ENCODE measurements around the gene GNPTG.

Gene GNPTG

DNA sequence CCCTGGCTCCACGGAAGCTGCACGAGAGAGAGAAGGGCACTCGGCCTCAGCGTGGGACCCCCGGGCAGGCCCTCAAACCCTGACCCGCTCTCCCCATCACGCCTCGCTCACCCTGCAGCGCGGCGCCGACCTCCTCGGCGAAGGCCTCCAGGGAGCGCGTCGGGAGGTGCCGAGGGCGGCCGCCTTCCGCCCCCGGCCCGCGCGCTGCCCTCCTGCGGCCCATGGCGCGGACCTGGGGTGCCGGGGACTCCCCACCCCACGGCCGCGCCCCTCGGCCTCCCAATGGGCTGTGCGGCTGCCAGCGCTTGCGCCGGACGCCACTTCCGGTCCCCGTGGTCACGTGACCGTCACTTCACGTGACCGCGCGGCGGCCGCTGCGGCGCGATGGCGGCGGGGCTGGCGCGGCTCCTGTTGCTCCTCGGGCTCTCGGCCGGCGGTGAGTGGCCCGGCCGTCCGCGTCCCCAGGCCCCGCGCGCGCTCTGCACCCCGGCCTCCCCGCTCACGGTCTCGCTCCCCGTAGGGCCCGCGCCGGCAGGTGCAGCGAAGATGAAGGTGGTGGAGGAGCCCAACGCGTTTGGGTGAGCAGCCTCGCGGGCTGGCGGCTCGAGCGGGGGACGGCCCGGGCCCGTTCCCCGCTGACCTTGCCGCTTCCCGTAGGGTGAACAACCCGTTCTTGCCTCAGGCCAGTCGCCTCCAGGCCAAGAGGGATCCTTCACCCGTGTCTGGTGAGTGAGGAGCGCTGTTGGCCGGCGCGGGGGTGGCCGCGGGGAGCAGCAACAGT, at the start of gene GNPTG, which contains the start of gene TSR3:
Gene GNPTG, plus strand, starts transcription at position 350 of the 781 bp plus-strand sequence. Its CDS starts 35 bp downstream, at position 385.
Gene TSR3, minus strand, starts transcription at position 297 of the 781 bp plus-strand sequence. Its CDS starts 74 bp downstream, at position 223.
- peak; percentile 83 for DNase-seq (ENCODE audit: low read depth)

DNA sequence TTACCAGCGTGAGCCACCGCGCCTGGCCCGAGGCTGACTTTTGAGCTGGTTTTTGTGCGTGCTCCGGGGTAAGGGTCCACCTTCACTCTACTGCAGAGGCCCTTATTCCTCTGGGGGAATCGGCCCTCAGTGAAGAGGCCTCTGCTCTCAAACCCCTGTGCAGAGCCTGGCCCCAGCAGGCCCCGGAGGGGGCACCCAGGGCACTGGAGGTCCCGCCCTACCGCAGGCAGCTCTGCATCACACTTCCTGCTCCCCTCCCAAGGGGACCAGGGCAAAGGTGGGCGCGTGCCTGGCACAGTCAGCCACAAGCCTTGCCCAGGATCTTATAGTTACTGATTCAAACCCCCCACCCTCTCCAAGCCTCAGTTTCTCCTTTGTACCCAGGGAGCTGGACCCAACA, 45.9 kb upstream of the GNPTG start:
- DNase-seq (ENCODE audit: low read depth), result no peak

DNA sequence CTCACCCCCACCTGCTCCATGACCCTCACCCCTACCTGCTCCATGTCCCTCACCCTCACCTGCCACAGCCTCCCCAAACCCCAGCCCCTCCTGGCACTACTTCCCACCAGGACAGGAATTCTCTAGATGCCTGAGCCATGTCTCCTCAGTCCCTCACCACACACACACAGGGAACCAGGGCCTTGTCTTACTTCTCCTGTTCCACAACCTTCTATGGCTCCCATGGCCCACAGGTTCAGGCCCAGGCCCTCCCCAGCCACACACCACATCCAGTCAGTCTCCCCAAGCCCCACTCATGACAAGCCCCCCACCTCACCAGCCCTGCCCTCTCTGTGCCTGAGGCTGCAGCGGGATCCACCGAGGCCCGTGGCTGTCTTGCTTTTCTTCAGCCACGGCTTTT, 45.4 kb upstream of the GNPTG start:
- no peak for DNase-seq (ENCODE audit: low read depth)

DNA sequence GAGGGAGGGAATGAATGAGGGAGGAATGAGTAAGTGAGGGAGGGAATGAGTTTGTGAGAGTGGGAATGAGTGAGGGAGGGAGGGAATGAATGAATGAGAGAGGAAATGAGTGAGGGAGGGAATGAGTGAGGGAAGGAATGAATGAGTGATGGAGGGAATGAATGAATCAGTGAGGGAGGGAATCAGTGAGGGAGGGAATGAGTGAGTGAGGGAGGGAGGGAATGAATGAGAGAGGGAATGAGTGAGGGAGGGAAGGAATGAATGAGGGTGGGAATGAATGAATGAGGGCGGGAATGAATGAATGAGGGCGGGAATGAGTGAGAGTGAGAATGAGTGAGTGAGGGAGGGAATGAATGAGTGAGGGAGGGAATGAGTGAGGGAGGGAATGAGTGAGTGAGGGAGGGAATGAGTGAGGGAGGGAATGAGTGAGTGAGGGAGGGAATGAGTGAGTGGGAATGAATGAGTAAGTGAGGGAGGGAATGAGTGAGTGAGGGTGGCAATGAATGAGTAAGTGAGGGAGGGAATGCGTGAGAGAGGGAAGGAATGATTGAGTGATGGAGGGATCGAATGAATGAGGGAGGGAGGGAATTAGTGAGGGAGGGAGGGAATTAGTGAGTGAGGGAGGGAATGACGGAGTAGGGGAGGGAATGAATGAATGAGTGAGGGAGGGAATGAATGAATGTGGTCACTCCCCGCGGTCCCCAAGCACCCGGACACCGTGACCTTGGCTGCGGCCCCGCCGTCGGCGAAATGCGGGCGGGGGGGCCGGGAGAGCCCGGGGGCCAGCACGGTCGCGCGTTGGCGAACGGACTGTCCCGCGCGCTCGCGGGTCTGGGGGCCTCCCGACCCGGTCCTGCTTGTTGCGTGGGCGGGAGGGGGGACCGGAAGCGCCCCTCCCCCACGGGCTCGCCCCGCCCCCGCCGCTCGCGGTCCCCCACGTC, 43.4 kb upstream of the GNPTG start:
- DNase-seq (ENCODE audit: low read depth), result no peak

DNA sequence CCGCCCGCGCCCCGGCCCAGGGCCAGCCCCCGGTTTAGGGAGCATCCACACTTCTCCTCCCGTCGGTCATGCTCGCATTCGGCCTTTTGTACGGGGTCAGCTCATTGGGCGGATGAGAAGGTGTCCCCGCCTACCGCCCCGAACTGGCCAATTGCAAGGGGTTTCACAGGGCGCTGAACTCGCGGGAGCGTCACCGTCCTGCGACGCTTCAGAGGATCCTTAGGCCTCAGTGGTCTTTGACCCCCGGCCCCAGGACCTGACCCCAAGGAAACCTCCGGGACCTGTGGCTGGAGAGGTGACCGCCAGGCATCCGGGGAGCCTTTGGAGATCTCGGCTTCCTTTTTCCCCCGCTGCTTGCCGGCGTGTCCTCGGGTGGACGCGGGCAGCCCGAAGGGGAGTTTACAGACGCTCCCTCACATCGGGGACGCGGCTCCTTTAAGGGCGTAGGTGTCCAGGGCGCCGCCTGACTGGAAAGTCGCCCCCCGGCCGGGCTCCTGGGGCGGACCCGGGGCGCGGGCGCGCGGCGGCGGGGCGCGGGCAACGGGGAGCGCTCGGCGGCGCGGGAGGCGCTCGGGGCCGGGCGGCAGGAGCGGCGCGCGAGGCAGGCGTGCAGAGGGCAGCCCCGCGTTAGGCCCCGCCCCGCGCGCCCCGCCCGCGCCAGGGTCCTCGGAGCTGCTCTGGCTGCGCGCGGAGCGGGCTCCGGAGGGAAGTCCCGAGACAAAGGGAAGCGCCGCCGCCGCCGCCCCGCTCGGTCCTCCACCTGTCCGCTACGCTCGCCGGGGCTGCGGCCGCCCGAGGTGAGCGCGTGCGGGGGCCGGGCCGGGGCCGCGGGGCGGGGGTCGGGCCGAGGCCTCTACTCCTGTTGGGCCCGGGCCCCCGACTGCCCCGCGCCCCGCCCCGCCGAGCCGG, 42.5 kb upstream of the GNPTG start, which contains the start of gene UBE2I:
Gene UBE2I, plus strand, starts transcription at position 660 of the 909 bp plus-strand sequence. CDS start 4,395 bp downstream, outside the sequence.
- peak; percentile 92 for DNase-seq (ENCODE audit: low read depth)

DNA sequence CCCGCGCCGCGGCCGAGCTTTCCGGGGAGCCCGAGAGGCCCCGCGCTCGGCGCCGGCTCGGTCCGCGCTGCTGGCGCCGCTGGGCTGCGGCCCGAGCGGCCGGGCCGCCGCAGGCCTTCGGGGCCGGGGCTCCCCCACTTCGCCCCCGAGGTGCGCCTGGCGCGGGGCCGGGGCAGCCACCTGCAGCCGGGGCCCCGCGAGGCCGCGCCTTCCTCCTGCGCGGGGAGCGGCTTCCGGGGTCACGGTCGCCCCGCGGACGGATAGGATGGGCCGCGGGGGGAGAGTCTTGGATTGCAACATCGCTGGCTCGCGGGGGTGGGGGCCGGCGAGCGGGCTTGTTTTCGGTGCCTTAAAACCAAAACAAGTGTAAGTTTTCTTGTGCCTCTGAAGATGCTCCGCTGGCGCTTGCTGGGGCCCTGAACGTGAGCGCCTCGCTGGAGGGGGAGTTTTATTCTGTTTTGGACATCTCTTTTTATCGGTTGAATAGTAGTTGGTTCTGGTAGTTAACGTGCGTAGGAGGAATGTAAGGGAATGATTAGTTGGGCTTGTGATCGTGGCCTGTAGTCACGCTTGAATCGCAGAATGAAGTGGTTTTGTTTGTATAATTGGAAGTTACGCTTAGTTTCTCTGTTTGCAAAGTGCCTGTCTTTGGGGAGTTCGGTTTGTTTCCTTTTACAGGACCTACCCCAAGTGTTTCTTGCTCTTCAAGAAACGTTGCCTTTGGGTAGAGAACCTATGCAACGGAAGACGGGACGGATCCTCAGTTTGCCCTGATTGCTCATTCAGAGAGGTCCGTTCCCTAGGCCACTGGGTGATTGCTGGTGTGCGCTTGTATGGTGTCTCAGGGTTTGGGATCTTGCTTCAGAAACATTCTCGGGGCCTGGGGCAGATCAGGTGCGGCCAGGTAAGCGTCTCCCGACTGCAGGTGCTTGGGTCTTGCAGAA, 41.6 kb upstream of the GNPTG start:
- DNase-seq (ENCODE audit: low read depth), result no peak

DNA sequence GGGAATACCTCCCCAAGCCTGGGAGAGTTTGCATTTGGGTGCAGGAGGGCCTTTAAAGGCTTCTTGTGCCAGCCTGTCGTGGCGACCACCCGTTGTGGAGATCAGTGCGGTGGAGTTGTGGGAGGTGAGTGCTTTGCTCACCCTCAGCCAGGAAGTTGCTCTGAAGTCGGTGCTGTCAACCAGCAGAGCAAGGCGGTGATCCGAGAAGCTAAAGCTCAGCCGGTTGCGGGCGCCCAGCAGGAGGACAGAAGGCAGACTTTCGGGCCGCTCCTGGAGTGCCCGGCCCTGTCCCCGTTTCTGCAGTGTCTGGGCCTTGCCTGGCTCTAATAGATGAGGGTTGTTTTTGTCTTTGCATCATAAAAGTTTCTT, 40.9 kb upstream of the GNPTG start:
- no peak for DNase-seq (ENCODE audit: low read depth)

DNA sequence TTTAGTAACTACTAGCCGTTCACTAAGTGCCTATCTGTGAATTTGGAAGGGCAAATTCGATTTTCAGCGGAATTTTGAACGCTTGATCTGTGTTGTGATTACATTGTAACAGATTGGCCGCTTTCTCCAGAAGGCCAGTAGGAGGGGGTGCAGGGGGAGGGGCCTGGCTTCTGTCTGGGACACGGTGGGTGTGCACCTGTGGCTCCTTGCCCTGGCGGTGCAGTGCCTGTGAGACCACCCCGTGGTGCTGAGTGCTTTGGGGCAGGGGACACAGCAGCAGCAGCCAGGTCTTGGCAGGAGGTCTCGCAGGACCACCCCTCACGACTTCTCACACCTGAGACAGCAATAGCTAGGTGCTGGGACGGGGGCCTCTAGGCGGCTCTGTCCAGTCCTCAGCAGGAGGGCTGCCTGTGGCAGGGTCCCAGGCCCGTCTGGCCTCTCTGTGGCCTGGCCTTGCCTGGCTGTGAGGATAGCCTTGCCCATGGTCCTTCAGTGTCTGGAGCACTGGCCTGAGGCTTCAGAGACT, 40.5 kb upstream of the GNPTG start:
- no peak for DNase-seq (ENCODE audit: low read depth)

DNA sequence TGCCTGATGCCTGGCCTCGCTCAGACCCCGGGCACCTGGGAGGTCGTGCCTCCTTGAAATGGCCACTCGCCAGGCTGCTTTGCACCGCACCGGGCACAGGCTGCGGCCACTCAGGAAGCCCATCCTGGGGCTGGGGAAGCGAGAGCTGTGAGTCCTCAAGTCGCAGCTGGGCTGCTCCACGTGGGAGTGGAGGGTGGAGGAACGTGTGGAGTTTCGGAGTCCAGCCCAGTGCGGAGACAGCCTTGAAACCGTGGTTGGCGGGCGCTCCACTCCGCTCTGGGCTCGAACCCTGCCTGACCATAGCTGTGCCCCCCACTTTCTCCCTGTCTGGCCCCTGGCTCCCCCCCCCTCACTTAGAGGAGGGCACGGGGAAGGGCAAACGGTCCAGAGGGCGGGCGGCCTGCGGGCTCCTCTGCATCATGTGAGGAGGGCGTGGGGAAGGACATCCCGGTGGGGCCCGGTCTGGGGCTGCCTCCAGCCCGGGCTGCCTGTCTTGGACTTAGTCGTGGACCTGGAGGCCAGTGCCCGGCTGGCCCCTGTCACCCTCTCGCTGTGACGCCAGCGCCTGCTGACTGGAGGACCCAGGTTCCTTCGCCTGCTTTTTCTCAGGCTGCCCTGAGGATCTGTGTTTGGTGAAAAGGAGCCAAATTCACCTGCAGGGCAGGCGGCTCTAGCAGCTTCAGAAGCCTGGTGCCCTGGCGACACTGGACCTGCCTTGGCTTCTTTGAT, 39.8 kb upstream of the GNPTG start:
- DNase-seq (ENCODE audit: low read depth), result no peak

DNA sequence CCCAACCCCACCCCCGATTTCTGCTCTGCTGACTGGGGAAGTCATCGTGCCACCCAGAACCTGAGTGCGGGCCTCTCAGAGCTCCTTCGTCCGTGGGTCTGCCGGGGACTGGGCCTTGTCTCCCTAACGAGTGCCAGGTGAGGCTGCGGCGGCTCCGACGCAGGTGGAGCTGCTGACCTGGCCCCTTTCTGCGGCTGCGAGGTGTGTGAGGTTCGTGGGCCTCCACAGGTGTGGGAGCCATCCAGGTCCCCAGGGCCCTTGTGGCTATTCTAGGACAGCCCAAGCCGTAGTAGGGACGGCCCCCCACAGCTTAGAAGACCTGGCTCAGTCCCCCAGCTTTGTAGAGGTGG, 39.3 kb upstream of the GNPTG start:
- no peak for DNase-seq (ENCODE audit: low read depth)

DNA sequence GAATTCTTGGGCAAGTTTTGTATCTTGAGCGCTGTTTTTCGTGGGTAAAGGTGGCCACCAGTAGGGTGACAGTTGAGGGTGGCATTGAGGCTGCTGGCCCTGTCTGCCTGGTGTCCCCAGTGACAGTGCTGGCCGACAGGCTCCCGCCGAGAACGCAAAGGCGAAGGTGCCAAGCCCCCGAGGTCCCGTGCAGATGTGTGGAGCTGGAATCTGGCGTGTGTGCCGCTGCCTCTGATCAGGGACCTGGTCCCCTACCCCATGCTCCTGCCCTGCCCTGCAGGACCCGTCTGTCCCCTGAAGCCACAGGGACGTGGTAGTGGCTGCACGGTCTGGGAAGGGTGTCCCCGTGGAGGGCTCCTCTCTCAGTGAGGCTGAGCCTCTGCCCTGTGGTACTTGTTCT, 38.8 kb upstream of the GNPTG start:
- DNase-seq (ENCODE audit: low read depth), result no peak

DNA sequence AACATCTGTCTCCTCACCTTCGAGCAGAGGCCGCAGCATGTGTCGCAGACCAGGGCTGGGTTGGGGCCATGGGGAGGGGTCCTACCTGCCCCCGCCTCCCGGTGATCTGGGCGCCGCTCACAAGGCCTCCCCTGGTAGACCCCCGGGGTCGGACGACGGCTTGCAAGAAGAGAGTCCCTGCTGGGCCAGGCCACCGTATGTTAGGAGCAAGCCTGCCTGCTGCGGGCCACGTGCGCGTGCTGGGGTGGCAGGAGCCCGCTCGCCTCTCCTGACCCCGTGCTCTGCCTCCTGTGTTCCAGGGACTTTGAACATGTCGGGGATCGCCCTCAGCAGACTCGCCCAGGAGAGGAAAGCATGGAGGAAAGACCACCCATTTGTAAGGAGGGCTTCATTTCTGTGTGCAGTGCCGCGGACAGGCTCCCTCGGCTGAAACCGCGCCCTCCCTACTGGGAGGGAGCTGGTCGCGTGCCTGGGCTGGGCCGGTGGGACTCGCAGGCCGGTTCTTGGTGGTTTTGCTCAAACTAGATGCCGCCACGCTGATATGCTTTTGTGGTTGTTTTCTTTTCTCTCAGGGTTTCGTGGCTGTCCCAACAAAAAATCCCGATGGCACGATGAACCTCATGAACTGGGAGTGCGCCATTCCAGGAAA, 37.9 kb upstream of the GNPTG start:
- no peak for DNase-seq (ENCODE audit: low read depth)

DNA sequence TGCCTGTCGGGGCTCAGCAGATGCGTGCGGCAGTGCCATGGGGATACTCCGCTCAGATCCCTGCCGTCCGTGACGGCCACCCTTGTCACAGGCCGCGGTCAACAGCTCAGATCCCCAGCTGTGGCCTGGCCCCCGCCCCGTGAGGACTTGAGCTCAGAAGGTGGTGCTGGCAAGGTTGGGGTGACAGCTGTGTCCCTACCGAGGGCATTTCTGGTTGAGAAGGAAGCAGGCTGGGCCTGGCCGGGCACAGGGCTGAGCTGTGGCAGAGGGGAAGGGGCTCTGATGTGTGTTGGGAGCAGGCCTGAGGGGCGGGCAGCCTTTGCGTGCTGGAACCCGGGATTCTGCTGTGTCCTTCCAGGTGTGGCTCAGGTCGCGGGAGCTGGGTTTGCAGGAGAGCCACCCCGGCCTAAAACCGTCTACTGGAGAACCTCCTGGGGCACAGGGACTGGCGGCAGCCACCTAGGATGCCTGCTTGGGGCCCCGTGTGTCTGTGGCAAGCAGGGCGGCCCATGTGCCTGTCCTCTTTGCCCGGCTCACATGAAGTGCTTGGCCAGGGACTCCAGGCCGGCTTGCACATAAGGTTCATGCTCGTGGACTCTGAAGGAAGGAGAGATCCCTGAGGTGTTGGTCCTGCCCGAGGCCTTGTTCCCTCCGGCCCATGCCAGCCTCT, 37.2 kb upstream of the GNPTG start:
- no peak for DNase-seq (ENCODE audit: low read depth)

DNA sequence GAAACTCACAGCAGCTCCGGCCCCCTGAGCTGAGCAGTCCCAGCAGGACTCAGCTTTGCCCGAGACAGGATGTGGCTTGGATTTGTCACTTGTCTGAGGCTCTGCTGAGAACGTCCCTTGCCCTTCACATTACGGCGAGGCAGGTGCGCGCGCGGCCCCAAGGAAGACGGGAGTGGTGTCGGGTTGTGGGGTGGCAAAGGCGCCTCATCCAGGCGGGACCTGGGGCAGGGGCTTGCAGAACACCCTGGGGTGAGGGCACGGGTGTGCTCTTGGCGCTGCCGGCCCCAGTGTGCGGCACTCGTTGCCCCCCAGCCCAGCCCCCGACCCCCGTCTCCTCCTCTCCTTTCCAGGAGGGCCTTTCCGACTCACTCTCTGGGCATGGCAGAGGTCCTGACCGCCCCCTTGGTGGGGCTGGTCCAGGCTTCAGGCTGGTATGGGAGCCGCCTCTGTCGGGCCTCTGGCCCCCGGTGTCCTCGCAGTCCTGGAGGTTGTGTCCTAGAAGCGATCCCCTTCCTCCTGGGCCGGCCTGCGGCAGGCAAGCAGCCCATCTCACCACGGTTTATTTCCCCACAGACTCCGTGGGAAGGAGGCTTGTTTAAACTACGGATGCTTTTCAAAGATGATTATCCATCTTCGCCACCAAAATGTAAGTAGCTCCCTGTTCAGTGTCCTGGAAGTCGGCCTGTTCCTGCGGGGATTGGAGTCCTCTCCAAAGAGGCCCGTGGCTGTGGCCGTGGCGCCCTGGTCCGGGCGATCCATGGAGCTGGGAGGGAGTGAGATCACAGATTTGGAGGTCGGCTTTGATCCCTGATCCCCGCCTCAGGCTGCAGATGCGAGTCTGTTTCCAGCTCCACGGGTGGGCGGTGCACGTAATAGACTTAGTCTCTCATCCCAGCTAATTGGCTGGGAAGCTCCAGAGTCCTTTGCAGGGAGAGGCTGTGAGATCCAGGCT, 36.4 kb upstream of the GNPTG start:
- no peak for DNase-seq (ENCODE audit: low read depth)

DNA sequence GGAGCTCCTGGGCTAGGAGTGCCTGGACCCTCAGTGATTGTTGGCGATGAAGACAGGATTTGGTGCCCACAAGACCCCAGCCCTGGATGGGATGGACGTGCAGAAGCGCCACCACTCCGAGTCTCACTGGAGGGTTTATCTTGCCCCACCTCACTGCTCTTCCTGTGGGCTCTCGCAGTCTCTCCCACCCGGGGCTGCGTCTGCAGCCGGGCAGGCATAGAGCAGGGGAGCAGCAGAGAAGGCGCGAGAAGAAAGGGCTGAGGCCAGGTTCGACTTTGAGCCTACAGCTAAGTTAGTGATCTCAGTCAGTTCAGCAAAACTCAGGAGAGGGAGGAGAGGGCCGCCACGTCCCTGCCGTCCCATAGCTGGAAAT, 35.7 kb upstream of the GNPTG start:
- DNase-seq (ENCODE audit: low read depth), result no peak

DNA sequence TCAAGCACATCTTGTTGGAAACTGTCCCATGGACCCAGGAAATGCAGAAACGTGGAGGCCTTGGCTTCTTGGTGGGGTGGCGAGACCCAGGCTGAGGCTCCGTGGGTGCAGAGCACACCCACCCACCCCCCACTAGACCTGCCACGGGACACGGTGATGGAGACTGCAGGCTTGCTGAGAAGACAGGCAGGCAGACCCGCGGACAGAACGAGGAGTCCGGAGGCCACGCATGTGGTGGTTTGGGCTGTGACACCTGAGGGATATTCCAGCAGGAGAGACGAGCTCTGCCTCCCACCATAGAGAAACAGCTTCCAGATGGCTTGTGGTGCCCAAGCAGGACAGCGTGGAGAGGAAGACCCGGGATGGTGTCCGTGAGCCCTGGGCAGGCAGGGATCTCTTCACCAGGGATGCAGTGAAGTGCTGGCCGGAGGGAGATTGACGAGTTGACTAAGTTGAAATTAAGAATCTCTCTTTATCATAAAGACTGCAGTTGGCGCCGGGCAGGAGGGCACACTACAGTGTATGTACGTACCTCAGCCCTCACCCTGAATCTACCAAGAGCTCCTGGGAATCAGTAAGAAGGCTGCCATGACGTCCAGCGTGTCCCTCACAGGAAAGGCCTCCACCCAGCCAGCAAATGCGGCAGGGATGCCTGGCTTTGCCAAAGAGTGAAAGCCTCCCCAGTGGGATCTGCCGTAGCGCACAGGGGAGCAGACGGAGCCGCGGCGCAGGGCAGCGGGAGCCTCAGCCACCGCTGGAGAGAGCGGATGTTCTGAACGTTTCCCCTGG, 34.1 kb upstream of the GNPTG start:
- no peak for DNase-seq (ENCODE audit: low read depth)

DNA sequence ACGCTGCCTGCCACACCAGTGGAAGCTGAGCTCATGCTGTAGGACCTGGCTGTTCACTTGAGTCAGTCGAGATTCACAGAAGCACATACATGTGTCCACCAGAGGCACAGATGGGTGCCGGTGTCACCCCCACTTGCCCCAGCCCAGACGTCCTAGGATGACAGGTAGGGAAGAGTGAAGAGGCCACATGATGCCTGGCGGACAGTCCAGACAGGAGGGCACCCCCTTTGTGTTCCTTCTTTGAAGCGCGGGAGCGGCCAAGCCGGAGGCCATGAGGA, 33.5 kb upstream of the GNPTG start:
- no peak for DNase-seq (ENCODE audit: low read depth)
